Neuronal stem cell (in vitro differentiated cells): ENCODE results near the gene PDZK1.
"Not testable (repeated sequence)": the region's sequence is repeated elsewhere in the genome, so short reads cannot be mapped to it uniquely, and the experiment has no call there.

Source experiments
- DNase-seq: peaks from one replicate; pipeline ENCODE4 v3.0.0-alpha.2; 2013; ENCODE audit warnings: low spot score
- H2AFZ ChIP-seq: one replicate; pipeline ENCODE4 v1.6.1; 2013; ENCODE audit warnings: mild to moderate bottlenecking, low read length, inconsistent platforms
- H2AK5ac ChIP-seq: 2 replicates; pipeline ENCODE4 v1.6.1; 2013; ENCODE audit warnings: low read depth, mild to moderate bottlenecking, inconsistent platforms, low read length, moderate library complexity, mixed read lengths
- H2BK120ac ChIP-seq: 2 replicates; pipeline ENCODE4 v1.6.1; 2013; ENCODE audit warnings: low read depth, mild to moderate bottlenecking, inconsistent platforms, low read length, moderate library complexity, mixed read lengths
- H2BK12ac ChIP-seq: one replicate; pipeline ENCODE4 v1.6.1; 2013; ENCODE audit warnings: low read length, inconsistent platforms
- H2BK15ac ChIP-seq: 2 replicates; pipeline ENCODE4 v1.6.1; 2013; ENCODE audit warnings: mild to moderate bottlenecking, low read length, inconsistent platforms, mixed read lengths
- H2BK5ac ChIP-seq: one replicate; pipeline ENCODE4 v1.6.1; 2013; ENCODE audit warnings: inconsistent platforms, mild to moderate bottlenecking, low read length, moderate library complexity
- H3K14ac ChIP-seq: one replicate; pipeline ENCODE4 v1.6.1; 2013; ENCODE audit warnings: low read length, inconsistent platforms
- H3K18ac ChIP-seq: 2 replicates; pipeline ENCODE4 v1.6.1; 2013; ENCODE audit warnings: low read length, inconsistent platforms
- H3K23ac ChIP-seq: 2 replicates; pipeline ENCODE4 v1.6.1; 2013; ENCODE audit warnings: low read depth, mild to moderate bottlenecking, mixed read lengths, low read length, inconsistent platforms; ENCODE audit not compliant: poor library complexity
- H3K27ac ChIP-seq: replicated peaks from 3 replicates; pipeline ENCODE4 v1.5.1; 2013; ENCODE audit warnings: low read length, inconsistent platforms
- H3K27me3 ChIP-seq, 3 experiments: 2 replicates each; pipeline ENCODE4 v1.6.1; 2013; ENCODE audit warnings: low read length in 3 of 3, mild to moderate bottlenecking in 2 of 3, inconsistent platforms in 1 of 3, low read depth in 1 of 3, mixed read lengths in 1 of 3, moderate library complexity in 1 of 3; ENCODE audit not compliant: control insufficient read depth in 3 of 3, insufficient read depth in 3 of 3
- H3K36me3 ChIP-seq, 2 donors: replicated peaks in 1 of 2; 2 replicates each; pipeline ENCODE4 v1.6.1; 2013; ENCODE audit warnings: low read length in 2 of 2; ENCODE audit not compliant: control insufficient read depth in 2 of 2, insufficient read depth in 2 of 2
- H3K4ac ChIP-seq: 2 replicates; pipeline ENCODE4 v1.6.1; 2013; ENCODE audit warnings: inconsistent platforms, mild to moderate bottlenecking, low read length, moderate library complexity
- H3K4me1 ChIP-seq, 2 donors: 1 replicate in 1 of 2; 2 replicates in 1 of 2; pipeline ENCODE4 v1.6.1; 2013; ENCODE audit warnings: low read length in 2 of 2, low read depth in 1 of 2; ENCODE audit not compliant: control insufficient read depth in 2 of 2, insufficient read depth in 1 of 2
- H3K4me2 ChIP-seq: one replicate; pipeline ENCODE4 v1.6.1; 2013; ENCODE audit warnings: mild to moderate bottlenecking, low read length, inconsistent platforms; ENCODE audit not compliant: insufficient read depth, poor library complexity, severe bottlenecking
- H3K4me3 ChIP-seq, 2 donors: 2 replicates each; pipeline ENCODE4 v1.5.1; 2013; ENCODE audit warnings: low read length in 2 of 2, mild to moderate bottlenecking in 2 of 2, inconsistent platforms in 1 of 2, moderate library complexity in 1 of 2
- H3K79me1 ChIP-seq: one replicate; pipeline ENCODE4 v1.6.1; 2013; ENCODE audit warnings: low read depth, mild to moderate bottlenecking, inconsistent platforms, low read length, moderate library complexity
- H3K9ac ChIP-seq: one replicate; pipeline ENCODE4 v1.6.1; 2013; ENCODE audit warnings: mild to moderate bottlenecking, low read depth, low read length, inconsistent platforms; ENCODE audit not compliant: poor library complexity
- H3K9me3 ChIP-seq, 2 donors: replicated peaks in 1 of 2; 2 replicates each; pipeline versions ENCODE3 to v1.6.1; 2013; ENCODE audit warnings: low read length in 2 of 2, mild to moderate bottlenecking in 2 of 2, inconsistent platforms in 1 of 2, low read depth in 1 of 2, mixed read lengths in 1 of 2, moderate library complexity in 1 of 2; ENCODE audit not compliant: control insufficient read depth in 2 of 2, insufficient read depth in 1 of 2
- H4K8ac ChIP-seq: one replicate; pipeline ENCODE4 v1.6.1; 2013; ENCODE audit warnings: low read depth, mild to moderate bottlenecking, inconsistent platforms, low read length, moderate library complexity
- H4K91ac ChIP-seq: one replicate; pipeline ENCODE4 v1.6.1; 2013; ENCODE audit warnings: low read length, low read depth, mild to moderate bottlenecking, inconsistent platforms; ENCODE audit not compliant: poor library complexity
- WGBS, 2 donors: extraction: QIAGEN DNeasy Blood & Tissue Kit; methylation state at CpG; one replicate each; pipeline ENCODE4 v1.1.7; 2013; ENCODE audit warnings: missing lambda C conversion rate in 2 of 2, mixed read lengths in 1 of 2; ENCODE audit not compliant: insufficient read length in 2 of 2, insufficient replicate concordance in 1 of 2; ENCODE audit errors: extremely low coverage in 2 of 2; 5-methylcytosine and 5-hydroxymethylcytosine counted together

Gene PDZK1

GRCh38 chr1:145729666-145730436, 22.7 kb upstream of the PDZK1 start:
- H3K4me2 ChIP-seq = no peak overlapping the region
- H2AFZ ChIP-seq = no peak overlapping the region
- no peak overlapping the region for H2AK5ac ChIP-seq
- DNase-seq = no peak
- no peak overlapping the region for H2BK5ac ChIP-seq
- H3K79me1 ChIP-seq = no peaks in the 10 kb centered on the region
- H3K23ac ChIP-seq = no peak overlapping the region
- no peak overlapping the region for H2BK120ac ChIP-seq
- H3K4me1 ChIP-seq = no peaks in the 10 kb centered on the region
- H3K36me3 ChIP-seq = no peaks in the 10 kb centered on the region
- H3K9ac ChIP-seq = no peak overlapping the region
- no CpG with 5 or more reads among the region's 5 CpGs for WGBS, 2 donors
- H3K14ac ChIP-seq = no peak overlapping the region
- H3K27ac ChIP-seq = no peak overlapping the region
- H3K4me3 ChIP-seq = no peak overlapping the region
- no peak overlapping the region for H3K18ac ChIP-seq
- H4K8ac ChIP-seq = no peak overlapping the region
- no peak overlapping the region for H4K91ac ChIP-seq
- no peak overlapping the region for H2BK12ac ChIP-seq
- H3K4ac ChIP-seq = no peak overlapping the region
- H2BK15ac ChIP-seq = no peak overlapping the region
- H3K9me3 ChIP-seq = no peaks in the 10 kb centered on the region
- no peaks in the 10 kb centered on the region for H3K27me3 ChIP-seq

DNA sequence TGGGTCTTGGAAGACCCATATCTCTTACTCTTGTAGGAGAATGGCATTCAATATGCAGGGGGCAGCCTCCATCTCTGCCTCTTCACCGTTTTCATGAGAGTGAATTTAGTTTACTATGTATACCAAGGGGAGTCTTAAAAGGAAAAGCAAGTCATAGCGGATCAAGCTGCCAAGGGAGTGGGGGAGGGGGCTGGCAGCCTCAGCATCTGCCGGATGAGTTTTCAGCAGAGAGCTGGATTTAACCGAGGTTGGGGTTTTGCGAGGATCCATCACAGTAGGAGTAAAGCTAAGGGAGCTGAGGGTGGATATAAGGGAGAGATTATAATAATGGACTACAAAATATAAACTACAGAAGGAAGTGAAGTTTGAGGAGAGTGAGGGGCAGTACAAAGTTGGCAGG, 22.0 kb upstream of the PDZK1 start:
- no peak for DNase-seq
- H2AK5ac ChIP-seq = no peak overlapping the region
- H2BK120ac ChIP-seq = no peak overlapping the region
- H3K4me1 ChIP-seq = no peaks in the 10 kb centered on the region
- no peaks in the 10 kb centered on the region for H3K79me1 ChIP-seq
- no peak overlapping the region for H2BK15ac ChIP-seq
- no peak overlapping the region for H2BK12ac ChIP-seq
- H4K91ac ChIP-seq = no peak overlapping the region
- no peaks in the 10 kb centered on the region for H3K36me3 ChIP-seq
- no peak overlapping the region for H3K9ac ChIP-seq
- H3K14ac ChIP-seq = no peak overlapping the region
- H3K4ac ChIP-seq = no peak overlapping the region
- no peak overlapping the region for H2AFZ ChIP-seq
- no peak overlapping the region for H2BK5ac ChIP-seq
- no peak overlapping the region for H3K18ac ChIP-seq
- H3K27ac ChIP-seq = no peak overlapping the region
- no peak overlapping the region for H3K4me3 ChIP-seq
- no peak overlapping the region for H4K8ac ChIP-seq
- H3K9me3 ChIP-seq = no peaks in the 10 kb centered on the region
- no CpG with 5 or more reads among the region's 5 CpGs for WGBS, 2 donors
- H3K27me3 ChIP-seq = no peaks in the 10 kb centered on the region
- no peak overlapping the region for H3K23ac ChIP-seq
- H3K4me2 ChIP-seq = no peak overlapping the region

GRCh38 chr1:145726193-145726592, 19.0 kb upstream of the PDZK1 start:
- H3K79me1 ChIP-seq, H3K4me2 ChIP-seq, H3K27me3 ChIP-seq, H3K4ac ChIP-seq, H3K23ac ChIP-seq, H4K8ac ChIP-seq, DNase-seq, H2BK5ac ChIP-seq, H2BK15ac ChIP-seq, H2BK120ac ChIP-seq, H3K9ac ChIP-seq, H4K91ac ChIP-seq, H3K4me3 ChIP-seq, H2AFZ ChIP-seq, H3K36me3 ChIP-seq, H3K18ac ChIP-seq, H3K14ac ChIP-seq, H3K27ac ChIP-seq, H2AK5ac ChIP-seq, H3K4me1 ChIP-seq, H3K9me3 ChIP-seq, H2BK12ac ChIP-seq: not testable (repeated sequence)
- no CpG with 5 or more reads among the region's 5 CpGs for WGBS, 2 donors

DNA sequence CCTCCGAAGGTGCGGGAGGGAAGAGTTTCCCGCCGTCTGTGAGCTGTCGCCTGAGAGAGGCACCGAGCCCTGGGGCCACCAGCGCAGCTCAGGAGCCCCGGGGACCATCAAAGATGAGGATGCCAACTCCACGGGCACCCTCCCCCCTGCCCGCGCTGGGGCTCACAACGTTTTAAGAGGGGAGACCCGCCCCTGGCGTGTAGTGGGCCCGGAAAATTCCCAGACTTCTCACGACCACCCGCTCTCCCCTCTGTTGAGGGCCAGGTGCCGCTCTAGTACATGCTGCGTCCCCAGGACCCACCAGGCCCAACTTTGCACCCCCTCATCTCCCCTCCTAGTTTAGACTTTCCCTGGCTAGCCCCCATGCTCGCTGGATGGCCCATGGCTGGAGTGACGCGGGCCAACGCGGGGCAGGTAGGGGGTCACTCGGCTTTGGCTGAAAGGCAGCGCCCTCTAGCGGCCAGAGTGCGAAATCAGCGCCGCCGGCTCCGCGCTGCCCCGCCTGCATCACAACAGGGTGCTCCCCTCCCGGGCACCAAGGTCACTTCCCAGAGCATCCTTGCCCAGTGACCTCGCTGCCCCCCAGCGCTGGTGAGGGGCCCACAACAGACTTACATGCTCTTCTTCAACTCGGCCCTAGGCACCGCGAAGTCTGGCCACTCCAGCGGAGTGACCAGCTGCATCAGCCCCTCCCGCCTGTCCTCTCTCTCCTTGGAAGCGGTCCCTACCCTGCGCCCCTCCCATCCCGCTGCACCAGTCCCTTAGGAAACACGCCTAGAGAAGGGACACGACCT, 13.9 kb upstream of the PDZK1 start:
- Histone ChIP-seq H2BK12ac (no peak overlapping the region), H3K23ac (no peak overlapping the region), H3K18ac (peak overlapping the region; percentile 84), H3K79me1 (no peaks in the 10 kb centered on the region), H2BK15ac (peak overlapping the region; percentile 30), H3K9ac (peak overlapping the region; percentile 66), H2AFZ (peak overlapping the region; percentile 88), H2BK5ac (peak overlapping the region; percentile 19), H3K4me2 (peak overlapping the region; percentile 67), H3K4me1 (peaks cover 12 to 14% of the 10 kb centered on the region in 2 donors), H4K8ac (no peak overlapping the region), H2AK5ac (peak overlapping the region; percentile 47), H3K27me3 (peaks cover 0 to 16% (median 0%) of the 10 kb centered on the region in 3 experiments), H3K4me3 (peak overlapping the region; percentile 30 to 65), H4K91ac (no peak overlapping the region), H3K27ac (no peak overlapping the region), H3K36me3 (no peaks in the 10 kb centered on the region), H3K4ac (no peak overlapping the region), H2BK120ac (no peak overlapping the region), H3K14ac (peak overlapping the region; percentile 78), H3K9me3 (no peaks in the 10 kb centered on the region)
- no CpG with 5 or more reads among the region's 47 CpGs for WGBS, 2 donors
- peak; percentile 67 for DNase-seq
